ENCODE data around the gene CUL3.

CUL3 gene

GRCh38 chr2:224466304-224466895 is 118.8 kb downstream of the CUL3 start:
- DNase-seq: no peak

GRCh38 chr2:224461391-224461790 is 123.8 kb downstream of the CUL3 start:
- no peak for DNase-seq

GRCh38 chr2:224457408-224458096 is 127.6 kb downstream of the CUL3 start:
- DNase-seq: no peak

- DNase-seq: no peak
These were observed 131.3 kb downstream of the CUL3 start for GRCh38 chr2:224453892-224454291.

- DNase-seq: no peak
These were observed 135.7 kb downstream of the CUL3 start for GRCh38 chr2:224449212-224450147.

GRCh38 chr2:224448236-224448635 is 136.9 kb downstream of the CUL3 start:
- DNase-seq: no peak

- no peak for DNase-seq
These were observed 140.4 kb downstream of the CUL3 start for GRCh38 chr2:224444783-224445182.

- no peak for DNase-seq
These were observed 141.1 kb downstream of the CUL3 start for GRCh38 chr2:224444021-224444420.

- no peak for DNase-seq
These were observed 142.8 kb downstream of the CUL3 start for GRCh38 chr2:224442071-224442967.

GRCh38 chr2:224440988-224441387 is 144.2 kb downstream of the CUL3 start:
- DNase-seq: no peak

GRCh38 chr2:224438726-224439125 is 146.4 kb downstream of the CUL3 start:
- no peak for DNase-seq

GRCh38 chr2:224436634-224437033 is 148.5 kb downstream of the CUL3 start:
- DNase-seq: no peak

- no peak for DNase-seq
These were observed 150.5 kb downstream of the CUL3 start for GRCh38 chr2:224434618-224435017.

- no peak for DNase-seq
These were observed 151.7 kb downstream of the CUL3 start for GRCh38 chr2:224433442-224433841.

- DNase-seq: no peak
These were observed 153.1 kb downstream of the CUL3 start for GRCh38 chr2:224432003-224432579.

- DNase-seq: no peak
These were observed 155.7 kb downstream of the CUL3 start for GRCh38 chr2:224429441-224429810.

GRCh38 chr2:224428787-224429440 is 156.2 kb downstream of the CUL3 start:
- no peak for DNase-seq

- no peak for DNase-seq
These were observed 157.7 kb downstream of the CUL3 start for GRCh38 chr2:224427471-224427870.

GRCh38 chr2:224426656-224427055 is 158.5 kb downstream of the CUL3 start:
- DNase-seq: no peak

- DNase-seq: no peak
These were observed 164.1 kb downstream of the CUL3 start for GRCh38 chr2:224421065-224421464.

Data from activated CD4-positive, CD25-positive, alpha-beta regulatory T cell (primary cell).